MM.1S (cell line): ENCODE measurements around the gene CHRNB1.

Experiments used
- EZH2 ChIP-seq: fragments of 300-600 bp; sonication (generic); optimal IDR thresholded peaks from 2 replicates; pipeline ENCODE3; 2017; ENCODE audit warnings: low read depth, mild to moderate bottlenecking, antibody characterized with exemption, low read length, mixed read lengths
- EZH2phosphoT487 ChIP-seq: fragments of 300-600 bp; sonication (generic); IDR thresholded peaks from 2 replicates; pipeline ENCODE4 v1.6.1; 2018; ENCODE audit warnings: antibody characterized with exemption, low read length
- TF ChIP-seq, protein P1 (sequence below): fragments of 300-600 bp; sonication (generic); IDR thresholded peaks from 2 replicates; pipeline ENCODE4 v1.5.1; 2016; ENCODE audit warnings: antibody characterized with exemption, low read length, mixed read lengths

DNA sequence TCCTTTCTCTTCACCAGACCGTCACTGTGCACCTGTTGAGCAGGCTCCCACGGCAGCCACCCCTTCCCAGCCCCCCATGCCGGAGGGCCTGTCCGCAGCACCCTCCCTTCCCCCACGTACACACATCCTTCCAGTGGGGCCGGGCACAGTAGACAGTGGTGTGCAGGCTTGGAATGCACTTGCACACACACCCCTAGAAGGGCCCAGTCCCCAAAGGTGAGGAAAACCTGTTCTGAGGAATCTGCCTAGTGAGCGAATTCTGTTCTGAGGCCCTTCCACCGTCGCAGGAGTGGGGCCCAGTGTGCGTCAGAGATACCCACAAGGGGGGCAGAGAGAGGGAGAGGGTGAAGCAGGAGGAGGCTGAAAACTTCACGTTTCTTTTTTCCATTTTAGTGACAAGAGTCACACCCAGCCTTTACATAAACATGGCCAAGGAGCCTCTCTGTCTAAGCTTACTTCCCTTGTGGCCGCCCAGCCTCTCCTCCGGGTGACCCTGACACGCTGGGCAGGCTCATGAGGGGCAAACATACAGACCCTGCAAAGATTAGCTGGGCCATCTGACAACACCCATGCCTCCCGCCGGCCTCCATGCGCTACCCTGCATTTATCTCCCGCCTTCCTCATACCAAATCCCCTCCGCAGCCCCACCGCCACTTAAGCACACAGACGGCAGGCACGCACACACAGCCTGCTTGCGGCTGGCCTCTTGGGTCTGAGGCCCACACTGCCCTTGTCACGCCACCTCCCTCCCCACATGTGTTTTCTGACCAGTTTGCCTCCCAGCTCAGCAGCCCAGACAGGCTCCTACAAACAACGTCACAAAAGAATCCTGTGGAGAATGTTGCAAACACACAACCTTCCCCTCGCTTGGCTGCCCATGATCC, 32.8 kb downstream of the CHRNB1 start:
- TF ChIP-seq, protein P1, sequence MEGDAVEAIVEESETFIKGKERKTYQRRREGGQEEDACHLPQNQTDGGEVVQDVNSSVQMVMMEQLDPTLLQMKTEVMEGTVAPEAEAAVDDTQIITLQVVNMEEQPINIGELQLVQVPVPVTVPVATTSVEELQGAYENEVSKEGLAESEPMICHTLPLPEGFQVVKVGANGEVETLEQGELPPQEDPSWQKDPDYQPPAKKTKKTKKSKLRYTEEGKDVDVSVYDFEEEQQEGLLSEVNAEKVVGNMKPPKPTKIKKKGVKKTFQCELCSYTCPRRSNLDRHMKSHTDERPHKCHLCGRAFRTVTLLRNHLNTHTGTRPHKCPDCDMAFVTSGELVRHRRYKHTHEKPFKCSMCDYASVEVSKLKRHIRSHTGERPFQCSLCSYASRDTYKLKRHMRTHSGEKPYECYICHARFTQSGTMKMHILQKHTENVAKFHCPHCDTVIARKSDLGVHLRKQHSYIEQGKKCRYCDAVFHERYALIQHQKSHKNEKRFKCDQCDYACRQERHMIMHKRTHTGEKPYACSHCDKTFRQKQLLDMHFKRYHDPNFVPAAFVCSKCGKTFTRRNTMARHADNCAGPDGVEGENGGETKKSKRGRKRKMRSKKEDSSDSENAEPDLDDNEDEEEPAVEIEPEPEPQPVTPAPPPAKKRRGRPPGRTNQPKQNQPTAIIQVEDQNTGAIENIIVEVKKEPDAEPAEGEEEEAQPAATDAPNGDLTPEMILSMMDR: no peak
- TF ChIP-seq EZH2 (no peak), EZH2phosphoT487 (no peak)
